Keratinocyte (primary cell): Measurements from ENCODE around the gene MAPK13. TPM values are rescaled to one million over a fixed set of nuclear protein-coding genes. Genes with fewer than 3 reads are reported as not detected.

Experiments used
- DNase-seq: peaks from one replicate; pipeline ENCODE4 v3.0.0-alpha.2; 2011; ENCODE audit warnings: low read depth, missing footprints, low spot score
- FAIRE-seq: peaks from 2 replicates; lab custom pipeline; 2011; peaks lifted over from hg19 to GRCh38; lab: Jason Lieb, UNC
- H2AFZ ChIP-seq: 2 replicates; pipeline ENCODE4 v1.6.0; 2012; ENCODE audit warnings: low read length, control low read depth, inconsistent platforms; ENCODE audit not compliant: control insufficient read depth
- H3K27ac ChIP-seq: 2 replicates; pipeline ENCODE4 v1.5.1; 2011; ENCODE audit warnings: low read length; ENCODE audit not compliant: control insufficient read depth, insufficient read depth
- H3K27me3 ChIP-seq: 3 replicates; pipeline ENCODE4 v1.6.0; 2011; ENCODE audit warnings: low read length; ENCODE audit not compliant: control insufficient read depth, insufficient read depth; ENCODE audit errors: extremely low read depth
- H3K36me3 ChIP-seq, 2 experiments: 2 replicates in 1 of 2; 3 replicates in 1 of 2; pipeline ENCODE4 v1.5.1; 2011; ENCODE audit warnings: low read length in 2 of 2, mild to moderate bottlenecking in 1 of 2; ENCODE audit not compliant: control insufficient read depth in 2 of 2, insufficient read depth in 2 of 2; ENCODE audit errors: extremely low read depth in 1 of 2
- H3K4me1 ChIP-seq: 3 replicates; pipeline ENCODE4 v1.5.1; 2011; ENCODE audit warnings: low read length; ENCODE audit not compliant: control insufficient read depth, insufficient read depth; ENCODE audit errors: extremely low read depth
- H3K4me2 ChIP-seq: 3 replicates; pipeline ENCODE4 v1.6.0; 2011; ENCODE audit warnings: low read depth, low read length; ENCODE audit not compliant: control insufficient read depth, insufficient read depth; ENCODE audit errors: extremely low read depth
- H3K4me3 ChIP-seq, 3 experiments: fragments of 200-600 bp in 1 of 3; sonication (generic) in 1 of 3; 2 replicates in 2 of 3; 3 replicates in 1 of 3; pipeline ENCODE4 v1.5.1; 2011 to 2016; ENCODE audit warnings: low read length in 3 of 3, mild to moderate bottlenecking in 3 of 3, control low read depth in 2 of 3, inconsistent platforms in 1 of 3, low read depth in 1 of 3, mixed read lengths in 1 of 3, mixed run types in 1 of 3, moderate library complexity in 1 of 3; ENCODE audit not compliant: control insufficient read depth in 2 of 3, insufficient read depth in 2 of 3; ENCODE audit errors: extremely low read depth in 1 of 3
- H3K79me2 ChIP-seq: 2 replicates; pipeline ENCODE4 v1.6.0; 2012; ENCODE audit warnings: low read length; ENCODE audit not compliant: control insufficient read depth, insufficient read depth
- H3K9ac ChIP-seq: 3 replicates; pipeline ENCODE4 v1.6.0; 2011; ENCODE audit warnings: low read length; ENCODE audit not compliant: control insufficient read depth, insufficient read depth; ENCODE audit errors: extremely low read depth
- H3K9me1 ChIP-seq: 3 replicates; pipeline ENCODE4 v1.6.0; 2011; ENCODE audit warnings: low read length; ENCODE audit not compliant: control insufficient read depth, insufficient read depth; ENCODE audit errors: extremely low read depth
- H3K9me3 ChIP-seq: 2 replicates; pipeline ENCODE4 v1.5.1; 2012; ENCODE audit warnings: low read depth, low read length; ENCODE audit not compliant: control insufficient read depth
- H4K20me1 ChIP-seq: 3 replicates; pipeline ENCODE4 v1.6.0; 2011; ENCODE audit warnings: low read length; ENCODE audit not compliant: control insufficient read depth, insufficient read depth; ENCODE audit errors: extremely low read depth
- CTCF ChIP-seq, 3 experiments: IDR thresholded peaks in 1 of 3; conservative IDR thresholded peaks in 1 of 3; optimal IDR thresholded peaks in 1 of 3; 2 replicates in 2 of 3; 3 replicates in 1 of 3; pipeline versions ENCODE3 to v1.5.1; 2011; ENCODE audit warnings: low read length in 3 of 3, mild to moderate bottlenecking in 3 of 3, moderate library complexity in 2 of 3, control low read depth in 1 of 3, inconsistent platforms in 1 of 3; ENCODE audit not compliant: insufficient read depth in 2 of 3; ENCODE audit errors: extremely low read depth in 1 of 3
- EZH2 ChIP-seq: IDR thresholded peaks from one replicate; pipeline ENCODE4 v1.6.1; 2012; ENCODE audit warnings: inconsistent platforms, mild to moderate bottlenecking, low read length, moderate library complexity
- dilution Hi-C: fragments of 300-500 bp; cut with MboI; formaldehyde crosslinking; loops from one replicate; pipeline ENCODE4 v1.7.0; 2020; ENCODE audit warnings: low sequenced_read_pairs; ENCODE audit not compliant: extremely low pct_ligation_motif_present
- polyA plus RNA-seq, 5 experiments: library from polyadenylated mRNA; depleted of rRNA in 3 of 5; stranded (reverse) in 3 of 5; stranded (forward) in 1 of 5; unstranded in 1 of 5; fragments of >200 nt; gene quantifications; 1 replicate in 1 of 5; 2 replicates in 3 of 5; 3 replicates in 1 of 5; pipeline versions ENCODE4 v1.2.1 to v1.2.3, GENCODE V29; 2011 to 2012; ENCODE audit warnings: missing spikeins in 2 of 5, low read depth in 1 of 5, low replicate concordance in 1 of 5

Gene MAPK13
- polyA plus RNA-seq, 1 donor (not counting 4 experiments of a cell fraction or from before 2014, with no cell fraction given), result 19.3 TPM

DNA sequence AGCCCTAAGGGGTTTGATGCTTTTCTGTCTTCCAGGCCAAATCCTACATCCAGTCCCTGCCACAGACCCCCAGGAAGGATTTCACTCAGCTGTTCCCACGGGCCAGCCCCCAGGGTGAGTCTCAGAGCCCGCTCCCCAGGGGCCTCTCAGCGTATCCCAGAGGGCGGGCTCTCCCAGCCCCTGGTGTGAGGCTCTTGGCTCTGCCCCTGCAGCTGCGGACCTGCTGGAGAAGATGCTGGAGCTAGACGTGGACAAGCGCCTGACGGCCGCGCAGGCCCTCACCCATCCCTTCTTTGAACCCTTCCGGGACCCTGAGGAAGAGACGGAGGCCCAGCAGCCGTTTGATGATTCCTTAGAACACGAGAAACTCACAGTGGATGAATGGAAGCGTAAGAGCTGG is 8.4 kb downstream of the MAPK13 start:
- H3K4me1 ChIP-seq, result no peaks in the 10 kb centered on the region
- DNase-seq (no peak), FAIRE-seq (no peak)
- no peaks in the 10 kb centered on the region for H3K79me2 ChIP-seq
- no peak overlapping the region for H3K4me2 ChIP-seq
- H3K4me3 ChIP-seq, result no peak overlapping the region
- no peak overlapping the region for H3K9ac ChIP-seq
- H3K36me3 ChIP-seq, result peaks cover 0 to 24% of the 10 kb centered on the region in 2 experiments
- dilution Hi-C loops, result no loop called here
- no peak overlapping the region for H3K27ac ChIP-seq
- H3K27me3 ChIP-seq, result no peaks in the 10 kb centered on the region
- H3K9me1 ChIP-seq, result no peaks in the 10 kb centered on the region
- no peak overlapping the region for H2AFZ ChIP-seq
- H4K20me1 ChIP-seq, result no peaks in the 10 kb centered on the region
- H3K9me3 ChIP-seq, result no peaks in the 10 kb centered on the region
- TF ChIP-seq CTCF (optimal IDR thresholded peaks at IDR 0.05 in 1 of 3, IDR thresholded peaks at IDR 0.05 in 1 of 3, conservative IDR thresholded peaks at IDR 0.05 in 1 of 3; ENCODE audit: extremely low read depth in 1 of 3, insufficient read depth in 2 of 3, low read length in 3 of 3) (no peak), EZH2 (no peak)

DNA sequence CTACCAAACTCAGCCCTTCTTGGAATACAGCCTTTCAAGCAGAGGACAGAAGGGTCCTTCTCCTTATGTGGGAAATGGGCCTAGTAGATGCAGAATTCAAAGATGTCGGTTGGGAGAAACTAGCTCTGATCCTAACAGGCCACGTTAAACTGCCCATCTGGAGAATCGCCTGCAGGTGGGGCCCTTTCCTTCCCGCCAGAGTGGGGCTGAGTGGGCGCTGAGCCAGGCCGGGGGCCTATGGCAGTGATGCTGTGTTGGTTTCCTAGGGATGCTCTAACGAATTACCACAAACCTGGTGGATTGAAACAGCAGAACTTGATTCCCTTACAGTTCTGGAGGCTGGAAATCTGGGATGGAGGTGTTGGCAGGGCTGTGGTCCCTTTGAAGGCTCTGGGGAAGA is 9.1 kb downstream of the MAPK13 start:
- H3K27me3 ChIP-seq, result no peaks in the 10 kb centered on the region
- H3K4me1 ChIP-seq, result no peaks in the 10 kb centered on the region
- dilution Hi-C loops, result no loop called here
- H3K9ac ChIP-seq, result no peak overlapping the region
- no peak for DNase-seq
- no peak overlapping the region for H2AFZ ChIP-seq
- TF ChIP-seq EZH2 (no peak), CTCF (optimal IDR thresholded peaks at IDR 0.05 in 1 of 3, IDR thresholded peaks at IDR 0.05 in 1 of 3, conservative IDR thresholded peaks at IDR 0.05 in 1 of 3; ENCODE audit: extremely low read depth in 1 of 3, insufficient read depth in 2 of 3, low read length in 3 of 3) (peak; percentile 32 to 45 (median 33))
- H3K36me3 ChIP-seq, result peaks cover 0 to 24% of the 10 kb centered on the region in 2 experiments
- H3K79me2 ChIP-seq, result no peaks in the 10 kb centered on the region
- H3K27ac ChIP-seq, result no peak overlapping the region
- no peaks in the 10 kb centered on the region for H3K9me1 ChIP-seq
- H3K4me3 ChIP-seq, result no peak overlapping the region
- H3K4me2 ChIP-seq, result no peak overlapping the region
- H4K20me1 ChIP-seq, result no peaks in the 10 kb centered on the region
- H3K9me3 ChIP-seq, result no peaks in the 10 kb centered on the region
- FAIRE-seq, result no peak
